ENCODE data around the gene PHRF1. TPM values are rescaled to one million over a fixed set of nuclear protein-coding genes. Genes with fewer than 3 reads are reported as not detected.
A peak's percentile ranks its signal among the peaks of the same experiment; 100 is the strongest.

The PHRF1 gene
- total and polyA plus RNA-seq, 2 experiments from 2014 or later = 25.6 to 26.9 TPM

GRCh38 chr11:614021-614622 is 37.9 kb downstream of the PHRF1 start:
- H3K9me3 ChIP-seq (ENCODE audit: low read depth) = no peaks in the 10 kb centered on the region
- H3K4me3 ChIP-seq = no peak overlapping the region
- DNase-seq (ENCODE audit: low spot score) = no peak
- 92% methylated on average over 8 of the region's 14 CpGs for WGBS (ENCODE audit: low lambda C conversion rate, missing lambda C conversion rate)
- no peaks in the 10 kb centered on the region for H3K79me2 ChIP-seq
- no peaks in the 10 kb centered on the region for H3K27me3 ChIP-seq
- peaks cover 14% of the 10 kb centered on the region for H3K4me1 ChIP-seq (ENCODE audit: insufficient read depth)
- peak overlapping the region; percentile 94 for H3K4me2 ChIP-seq
- H3K9me2 ChIP-seq (replicated peaks; ENCODE audit: insufficient read depth) = no peaks in the 10 kb centered on the region
- no peaks in the 10 kb centered on the region for H3K36me3 ChIP-seq (replicated peaks; ENCODE audit: insufficient read depth, low read depth)
- no peak overlapping the region for H2AFZ ChIP-seq
- TF ChIP-seq EZH2 (IDR thresholded peaks at IDR 0.05; ENCODE audit: borderline replicate concordance) (no peak), CTCF (IDR thresholded peaks at IDR 0.05; ENCODE audit: poor library complexity) (no peak), EZH2phosphoT487 (IDR thresholded peaks at IDR 0.05; ENCODE audit: low read depth, severe bottlenecking, unreplicated experiment) (no peak)
- H4K20me1 ChIP-seq (ENCODE audit: insufficient read depth, poor library complexity, severe bottlenecking) = peaks cover 23% of the 10 kb centered on the region
- H3K27ac ChIP-seq = peak overlapping the region; percentile 97

DNA sequence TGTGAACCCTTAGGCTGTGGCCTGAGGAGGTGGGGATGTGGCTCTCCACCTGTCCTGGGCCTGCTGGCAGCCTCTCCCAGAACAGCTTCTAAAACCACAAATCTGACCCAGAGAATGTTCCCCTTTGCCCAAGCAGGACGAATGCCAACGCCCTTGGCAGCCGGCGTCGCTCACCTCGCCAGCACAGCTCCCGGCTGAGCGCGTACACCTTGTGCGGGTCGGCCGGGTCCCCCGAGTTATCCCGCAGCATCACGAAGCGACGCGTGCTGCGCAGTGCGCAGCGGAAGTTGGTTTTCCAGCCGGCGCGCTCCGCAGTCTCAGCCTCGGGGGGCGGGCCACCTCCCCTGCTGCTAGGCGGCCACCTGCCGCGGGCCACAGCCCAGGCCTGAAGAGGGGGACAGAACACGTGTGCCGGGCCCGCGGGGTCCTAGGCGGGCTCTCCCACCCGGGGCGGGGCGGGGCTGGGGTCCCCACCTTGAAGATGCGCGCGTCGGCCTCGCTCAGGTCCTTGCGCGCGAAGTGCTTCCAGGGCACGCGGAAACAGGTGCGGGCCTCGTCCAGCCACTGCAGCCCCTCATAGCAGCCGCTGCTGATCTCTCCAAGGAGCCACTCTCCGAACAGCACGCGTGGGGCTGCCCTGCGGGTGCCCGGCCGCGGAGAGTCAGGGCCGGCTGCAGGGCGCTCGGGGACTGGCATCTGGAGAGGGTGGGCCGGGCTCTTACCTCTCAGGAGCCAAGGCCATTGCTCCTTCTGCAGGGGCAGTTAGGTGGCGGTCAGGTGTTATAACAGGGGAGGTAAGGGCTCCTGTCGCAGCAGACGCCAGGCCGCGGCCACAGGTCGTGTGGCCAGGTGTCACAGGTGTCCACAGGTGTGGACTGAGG is 38.6 kb downstream of the PHRF1 start:
- Histone ChIP-seq H3K79me2 (no peaks in the 10 kb centered on the region), H3K27ac (peak overlapping the region; percentile 97), H2AFZ (no peak overlapping the region), H3K4me3 (peak overlapping the region; percentile 85), H3K4me2 (peak overlapping the region; percentile 94), H3K4me1 (ENCODE audit: insufficient read depth) (peaks cover 14% of the 10 kb centered on the region), H3K9me3 (ENCODE audit: low read depth) (no peaks in the 10 kb centered on the region), H3K36me3 (replicated peaks; ENCODE audit: insufficient read depth, low read depth) (no peaks in the 10 kb centered on the region), H3K27me3 (no peaks in the 10 kb centered on the region), H3K9me2 (replicated peaks; ENCODE audit: insufficient read depth) (no peaks in the 10 kb centered on the region), H4K20me1 (ENCODE audit: insufficient read depth, poor library complexity, severe bottlenecking) (peaks cover 23% of the 10 kb centered on the region)
- WGBS (ENCODE audit: low lambda C conversion rate, missing lambda C conversion rate) = 84% methylated on average over 43 of the region's 68 CpGs
- TF ChIP-seq CTCF (IDR thresholded peaks at IDR 0.05; ENCODE audit: poor library complexity) (no peak), EZH2 (IDR thresholded peaks at IDR 0.05; ENCODE audit: borderline replicate concordance) (no peak), EZH2phosphoT487 (IDR thresholded peaks at IDR 0.05; ENCODE audit: low read depth, severe bottlenecking, unreplicated experiment) (no peak)
- no peak for DNase-seq (ENCODE audit: low spot score)

DNA sequence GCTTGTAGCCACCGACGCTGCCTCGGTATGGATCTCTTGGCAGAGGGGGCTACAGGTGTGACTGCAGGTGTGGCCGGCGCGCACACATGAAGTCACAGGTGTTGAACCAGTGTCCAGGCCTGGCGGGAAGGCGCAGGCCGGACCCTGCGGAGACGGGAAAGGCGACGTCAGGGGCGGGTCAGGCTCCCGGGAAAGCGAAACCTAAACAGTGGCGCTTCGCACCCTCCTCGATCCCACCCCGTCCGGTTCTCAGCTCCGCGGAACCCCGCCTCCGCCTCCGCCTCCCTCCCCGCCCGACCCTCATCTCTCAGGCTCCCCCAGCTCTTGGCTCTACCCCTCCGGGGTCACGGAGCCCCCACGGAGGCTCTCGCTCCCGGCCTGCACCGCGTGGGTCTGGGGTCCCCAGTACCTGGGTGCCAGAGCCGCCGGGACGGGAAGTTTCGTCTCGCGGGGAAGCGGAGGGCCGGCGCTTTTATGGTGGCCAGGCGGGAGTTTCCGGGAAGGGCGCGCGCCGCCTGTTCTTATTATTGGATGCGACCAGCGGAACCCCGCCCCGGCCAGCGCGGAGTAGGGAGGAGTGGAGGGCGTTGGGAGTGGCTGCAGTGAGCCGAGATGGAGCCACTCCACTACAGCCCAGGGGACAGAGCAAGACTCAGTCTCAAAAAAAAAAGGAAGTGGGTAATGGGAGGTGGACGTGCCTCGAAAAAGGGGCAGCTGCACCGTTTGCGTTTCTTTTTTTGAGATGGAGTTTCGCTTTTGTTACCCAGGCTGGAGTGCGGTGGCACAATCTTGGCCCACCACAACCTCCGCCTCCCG is 39.4 kb downstream of the PHRF1 start, which contains the start of gene IRF7:
Gene IRF7, minus strand, starts transcription at position 447 of the 816 bp plus-strand sequence. CDS start 586 bp downstream, outside the sequence.
- no peaks in the 10 kb centered on the region for H3K36me3 ChIP-seq (replicated peaks; ENCODE audit: insufficient read depth, low read depth)
- TF ChIP-seq EZH2 (IDR thresholded peaks at IDR 0.05; ENCODE audit: borderline replicate concordance) (no peak), CTCF (IDR thresholded peaks at IDR 0.05; ENCODE audit: poor library complexity) (no peak), EZH2phosphoT487 (IDR thresholded peaks at IDR 0.05; ENCODE audit: low read depth, severe bottlenecking, unreplicated experiment) (no peak)
- peak within 1 kb of the TSS; percentile 85 for H3K4me3 ChIP-seq
- peak within 1 kb of the TSS; percentile 97 for H3K27ac ChIP-seq
- DNase-seq (ENCODE audit: low spot score) = peak; percentile 96
- H3K27me3 ChIP-seq = no peaks in the 10 kb centered on the region
- no peaks in the 10 kb centered on the region for H3K9me2 ChIP-seq (replicated peaks; ENCODE audit: insufficient read depth)
- no peaks in the 10 kb centered on the region for H3K9me3 ChIP-seq (ENCODE audit: low read depth)
- H4K20me1 ChIP-seq (ENCODE audit: insufficient read depth, poor library complexity, severe bottlenecking) = peaks cover 23% of the 10 kb centered on the region
- peaks cover 14% of the 10 kb centered on the region for H3K4me1 ChIP-seq (ENCODE audit: insufficient read depth)
- no peaks in the 10 kb centered on the region for H3K79me2 ChIP-seq
- H3K4me2 ChIP-seq = peak within 1 kb of the TSS; percentile 94
- WGBS (ENCODE audit: low lambda C conversion rate, missing lambda C conversion rate) = 9% methylated on average over 55 of the region's 66 CpGs
- peak within 1 kb of the TSS; percentile 71 for H2AFZ ChIP-seq

Data from hepatocyte (in vitro differentiated cells).